Measurements from ENCODE around the gene MROH2A. TPM values are rescaled to one million over a fixed set of nuclear protein-coding genes. Genes with fewer than 3 reads are reported as not detected.

Gene MROH2A
- total RNA-seq, 6 donors from 2014 or later: not detected

DNA sequence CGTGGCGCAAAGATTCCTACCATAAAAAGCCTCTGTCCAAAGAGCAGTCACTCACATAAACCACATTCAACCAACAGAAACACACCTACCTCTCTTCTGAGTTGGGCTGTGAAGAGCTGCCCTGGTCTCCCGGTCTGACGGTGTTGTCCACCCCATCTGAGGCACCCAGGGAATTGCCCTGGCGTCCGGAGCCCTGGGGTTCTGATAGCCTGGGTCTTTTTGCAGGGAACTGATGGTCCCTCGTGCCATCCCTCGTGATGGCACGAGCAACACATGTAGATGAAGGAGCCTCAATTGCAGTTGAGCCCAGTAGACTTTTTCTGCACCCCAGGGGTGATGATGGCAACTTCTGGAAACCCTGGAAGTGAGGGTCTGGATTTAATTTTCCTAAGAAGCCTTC lies 62.4 kb downstream of the MROH2A start:
- Histone ChIP-seq H3K36me3 (no peaks in the 10 kb centered on the region), H3K27ac (no peak overlapping the region), H3K27me3 (no peaks in the 10 kb centered on the region), H3K9me3 (no peaks in the 10 kb centered on the region), H3K4me1 (no peaks in the 10 kb centered on the region), H3K4me3 (no peak overlapping the region)
- DNase-seq: no peak
- TF ChIP-seq, protein P1, sequence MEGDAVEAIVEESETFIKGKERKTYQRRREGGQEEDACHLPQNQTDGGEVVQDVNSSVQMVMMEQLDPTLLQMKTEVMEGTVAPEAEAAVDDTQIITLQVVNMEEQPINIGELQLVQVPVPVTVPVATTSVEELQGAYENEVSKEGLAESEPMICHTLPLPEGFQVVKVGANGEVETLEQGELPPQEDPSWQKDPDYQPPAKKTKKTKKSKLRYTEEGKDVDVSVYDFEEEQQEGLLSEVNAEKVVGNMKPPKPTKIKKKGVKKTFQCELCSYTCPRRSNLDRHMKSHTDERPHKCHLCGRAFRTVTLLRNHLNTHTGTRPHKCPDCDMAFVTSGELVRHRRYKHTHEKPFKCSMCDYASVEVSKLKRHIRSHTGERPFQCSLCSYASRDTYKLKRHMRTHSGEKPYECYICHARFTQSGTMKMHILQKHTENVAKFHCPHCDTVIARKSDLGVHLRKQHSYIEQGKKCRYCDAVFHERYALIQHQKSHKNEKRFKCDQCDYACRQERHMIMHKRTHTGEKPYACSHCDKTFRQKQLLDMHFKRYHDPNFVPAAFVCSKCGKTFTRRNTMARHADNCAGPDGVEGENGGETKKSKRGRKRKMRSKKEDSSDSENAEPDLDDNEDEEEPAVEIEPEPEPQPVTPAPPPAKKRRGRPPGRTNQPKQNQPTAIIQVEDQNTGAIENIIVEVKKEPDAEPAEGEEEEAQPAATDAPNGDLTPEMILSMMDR (IDR thresholded peaks at IDR 0.05): no peak
- no peak for TF ChIP-seq EP300 (IDR thresholded peaks at IDR 0.05)
- TF ChIP-seq POLR2A (IDR thresholded peaks at IDR 0.05): no peak
- TF ChIP-seq POLR2AphosphoS5 (IDR thresholded peaks at IDR 0.05): no peak
- WGBS, 2 donors: 95 to 99% methylated on average over 5 to 9 of the region's 9 CpGs
- no peak for ATAC-seq (ENCODE audit: low FRiP score in 2 of 2)

DNA sequence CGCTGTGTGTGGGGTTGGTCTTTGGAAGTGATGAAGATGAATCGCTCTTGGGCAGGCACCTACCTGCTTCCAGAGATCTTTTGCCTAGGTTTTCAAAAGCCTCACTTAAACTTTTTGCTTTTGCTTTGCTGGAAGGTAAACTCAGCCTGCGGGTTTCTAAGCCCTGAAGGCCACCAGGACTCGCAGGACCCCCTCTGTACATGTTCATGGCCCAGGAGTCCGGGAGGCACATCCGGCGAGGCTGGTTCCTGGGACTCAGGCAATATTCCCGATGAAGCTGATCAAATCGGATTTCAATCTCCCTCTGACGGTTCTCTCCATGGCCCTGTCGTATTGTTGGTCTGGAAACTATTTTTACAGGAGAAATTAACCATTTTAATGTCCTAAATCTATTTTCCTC lies 63.1 kb downstream of the MROH2A start:
- Histone ChIP-seq H3K27me3 (no peaks in the 10 kb centered on the region), H3K4me1 (no peaks in the 10 kb centered on the region), H3K9me3 (no peaks in the 10 kb centered on the region), H3K36me3 (no peaks in the 10 kb centered on the region), H3K27ac (no peak overlapping the region), H3K4me3 (no peak overlapping the region)
- WGBS, 2 donors: 93 to 94% methylated on average over 11 of the region's 11 CpGs
- ATAC-seq (ENCODE audit: low FRiP score in 2 of 2): no peak
- TF ChIP-seq POLR2A (IDR thresholded peaks at IDR 0.05): no peak
- DNase-seq: no peak

DNA sequence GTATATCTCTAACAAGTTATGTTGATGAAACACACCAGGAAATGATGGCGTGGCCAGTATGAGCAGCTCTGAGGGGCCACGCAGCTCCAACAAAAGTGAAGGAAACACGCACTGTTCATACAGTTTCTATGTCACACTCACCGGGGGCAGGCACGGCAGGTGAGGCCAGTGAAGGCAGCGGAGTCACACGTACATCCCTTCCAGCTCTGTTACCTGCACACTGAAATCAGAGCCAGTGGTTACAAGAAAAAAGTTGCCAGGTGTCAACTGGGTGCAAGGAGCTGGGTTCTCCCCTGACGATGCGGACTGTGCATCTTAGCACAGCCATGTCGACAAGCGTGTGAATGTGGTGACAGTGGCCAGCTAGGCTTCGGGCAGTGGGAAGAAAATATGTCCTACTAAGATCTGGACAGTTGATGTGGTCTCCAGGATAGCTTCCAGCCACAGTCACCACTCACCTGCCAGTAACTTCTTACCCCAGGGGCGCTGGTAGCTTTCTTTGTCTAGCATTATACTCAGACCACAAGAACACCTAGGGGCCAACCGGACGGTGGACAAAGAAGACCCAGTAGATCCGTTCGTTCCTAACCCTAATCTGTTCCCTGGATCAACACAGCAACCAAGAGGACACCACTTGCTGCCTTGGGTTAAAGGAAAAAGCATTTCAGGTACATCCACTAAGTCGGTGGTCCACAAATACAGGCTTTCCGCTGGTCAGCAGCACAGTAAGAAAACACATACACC lies 66.1 kb downstream of the MROH2A start:
- no peaks in the 10 kb centered on the region for H3K36me3 ChIP-seq
- peaks cover 0 to 3% (median 0%) of the 10 kb centered on the region in 4 donors for H3K27me3 ChIP-seq
- H3K27ac ChIP-seq: no peak overlapping the region
- no peaks in the 10 kb centered on the region for H3K9me3 ChIP-seq
- DNase-seq (no peak), ATAC-seq (ENCODE audit: low FRiP score in 2 of 2) (no peak)
- no peaks in the 10 kb centered on the region for H3K4me1 ChIP-seq
- TF ChIP-seq, protein P1 (IDR thresholded peaks at IDR 0.05): no peak
- TF ChIP-seq POLR2AphosphoS5 (IDR thresholded peaks at IDR 0.05) (no peak), EP300 (IDR thresholded peaks at IDR 0.05) (no peak), POLR2A (IDR thresholded peaks at IDR 0.05) (no peak)
- 91 to 94% methylated on average over 14 to 19 of the region's 19 CpGs for WGBS, 2 donors
- no peak overlapping the region for H3K4me3 ChIP-seq

DNA sequence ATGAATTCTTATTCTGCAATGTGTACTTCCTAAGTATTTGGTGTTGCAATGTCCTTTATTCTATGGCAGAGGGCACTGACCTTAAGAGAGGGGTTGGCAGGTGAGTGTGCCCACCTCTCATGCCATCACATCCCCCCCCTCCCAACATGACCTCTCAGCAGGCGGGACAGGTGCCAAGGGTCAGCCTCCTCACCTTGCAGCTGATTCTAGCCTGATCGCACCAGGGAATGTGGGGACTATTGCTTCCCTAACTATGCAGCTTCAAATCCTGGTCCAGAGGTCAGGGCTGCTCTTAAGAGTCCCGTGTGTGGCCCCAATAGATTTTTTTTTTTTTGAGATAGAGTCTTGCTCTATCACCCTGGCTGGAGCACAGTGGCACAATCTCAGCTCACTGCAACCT lies 66.7 kb downstream of the MROH2A start:
- TF ChIP-seq EP300 (IDR thresholded peaks at IDR 0.05) (no peak), POLR2AphosphoS5 (IDR thresholded peaks at IDR 0.05) (no peak), POLR2A (IDR thresholded peaks at IDR 0.05) (no peak)
- TF ChIP-seq, protein P1 (IDR thresholded peaks at IDR 0.05): no peak
- Histone ChIP-seq H3K27me3 (peaks cover 0 to 3% (median 0%) of the 10 kb centered on the region in 4 donors), H3K36me3 (no peaks in the 10 kb centered on the region), H3K9me3 (no peaks in the 10 kb centered on the region), H3K27ac (no peak overlapping the region), H3K4me3 (no peak overlapping the region), H3K4me1 (no peaks in the 10 kb centered on the region)
- ATAC-seq (ENCODE audit: low FRiP score in 2 of 2) (no peak), DNase-seq (no peak)
- 89 to 90% methylated on average over 3 of the region's 3 CpGs for WGBS, 2 donors

DNA sequence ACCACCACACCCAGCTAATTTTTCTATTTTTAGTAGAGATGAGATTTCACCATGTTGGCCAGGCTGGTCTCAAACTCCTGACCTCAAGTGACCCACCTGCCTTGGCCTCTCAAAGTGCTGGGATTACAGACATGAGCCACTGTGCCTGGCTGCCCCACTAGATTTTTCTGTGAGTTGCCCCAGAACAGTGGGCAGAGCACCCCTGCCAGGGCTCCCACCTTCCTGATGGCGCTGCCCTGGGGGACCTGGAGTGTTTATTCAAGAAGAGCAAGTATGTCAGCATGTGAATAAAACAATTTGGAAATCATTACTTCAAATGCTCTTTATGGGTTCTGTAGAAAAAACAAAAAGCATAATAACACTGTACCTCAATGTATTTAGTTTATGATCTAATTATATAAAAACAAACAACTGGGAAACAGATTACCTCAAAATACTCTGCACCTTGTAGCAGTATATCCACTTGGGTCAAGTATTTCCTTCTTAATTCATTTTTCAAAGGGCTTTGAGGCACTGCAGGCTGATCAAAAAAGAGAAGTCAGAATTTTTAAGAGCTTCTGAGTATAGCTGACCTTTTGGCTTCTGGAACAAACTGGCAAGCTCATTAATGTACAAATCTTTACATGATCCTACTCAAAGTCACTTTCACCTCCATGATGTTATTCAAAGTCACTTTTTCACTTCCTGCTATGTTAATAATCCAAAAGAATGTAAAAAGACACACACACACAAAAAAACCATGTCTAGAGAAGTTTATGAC lies 67.4 kb downstream of the MROH2A start:
- Histone ChIP-seq H3K27ac (no peak overlapping the region), H3K27me3 (peaks cover 0 to 3% (median 0%) of the 10 kb centered on the region in 4 donors), H3K36me3 (no peaks in the 10 kb centered on the region), H3K4me1 (no peaks in the 10 kb centered on the region), H3K9me3 (no peaks in the 10 kb centered on the region), H3K4me3 (no peak overlapping the region)
- DNase-seq (no peak), ATAC-seq (ENCODE audit: low FRiP score in 2 of 2) (no peak)
- TF ChIP-seq EP300 (IDR thresholded peaks at IDR 0.05): no peak
- TF ChIP-seq, protein P1 (IDR thresholded peaks at IDR 0.05): no peak
- no peak for TF ChIP-seq POLR2A (IDR thresholded peaks at IDR 0.05)
- 91 to 100% methylated on average over 1 of the region's 1 CpG for WGBS, 2 donors
